Measurements from ENCODE around the gene USO1.
A peak's percentile ranks its signal among the peaks of the same experiment; 100 is the strongest.
"Not testable (repeated sequence)": the region's sequence is repeated elsewhere in the genome, so short reads cannot be mapped to it uniquely, and the experiment has no call there.

The USO1 gene

DNA sequence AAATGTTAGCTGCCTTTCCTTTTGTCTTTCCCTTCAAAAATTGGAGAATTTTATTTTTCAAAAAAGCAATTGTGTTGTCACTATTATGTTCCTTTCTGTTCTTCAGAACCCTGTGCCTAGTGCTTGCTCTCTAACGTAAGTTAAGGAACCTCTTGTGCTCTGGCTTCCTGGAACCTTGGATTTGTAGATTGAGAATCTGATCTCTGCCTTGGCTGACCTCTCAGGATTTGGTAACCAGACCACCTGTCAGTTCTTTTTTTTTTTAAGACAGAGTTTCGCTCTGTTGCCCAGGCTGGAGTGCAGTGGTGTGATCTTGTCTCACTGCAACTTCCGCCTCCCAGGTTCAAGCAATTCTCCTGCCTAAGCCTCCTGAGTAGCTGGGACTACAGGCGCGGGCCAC, 32.3 kb upstream of the USO1 start:
- not testable (repeated sequence) for H3K9me3 ChIP-seq (ENCODE audit: control insufficient read depth, low read length); H3K27ac ChIP-seq (ENCODE audit: low read depth, low read length, severe bottlenecking); H3K4me1 ChIP-seq (ENCODE audit: control insufficient read depth, insufficient read depth, low read length, poor library complexity, severe bottlenecking); H3K4me3 ChIP-seq (ENCODE audit: extremely low read depth, insufficient read depth, low read length, poor library complexity, severe bottlenecking)
- 95 to 98% methylated on average over 5 of the region's 5 CpGs for WGBS, 2 experiments (ENCODE audit: insufficient coverage in 2 of 2)
- peaks cover 29% of the 10 kb centered on the region for H3K36me3 ChIP-seq (ENCODE audit: control insufficient read depth, insufficient read depth, low read length)

DNA sequence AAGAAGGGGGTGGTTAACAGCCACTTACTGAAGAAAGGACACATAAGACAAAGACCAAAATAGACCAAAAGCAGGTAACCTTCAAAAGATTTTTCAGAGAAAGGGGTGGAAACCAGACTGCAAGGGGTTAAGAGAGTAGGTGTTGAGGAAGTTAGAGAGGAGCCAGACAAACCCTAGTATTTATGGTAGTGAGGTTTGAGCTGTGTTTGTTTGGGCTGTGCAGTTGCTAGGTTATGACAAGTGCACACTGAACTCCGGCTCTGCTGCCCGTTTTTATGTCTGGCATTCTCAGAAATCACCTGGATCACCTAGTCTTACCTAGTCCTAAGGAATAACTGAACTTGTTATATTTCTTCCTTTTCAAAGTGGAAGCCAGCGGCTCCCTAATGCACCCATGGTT, 28.3 kb upstream of the USO1 start:
- Histone ChIP-seq H3K9me3 (ENCODE audit: control insufficient read depth, low read length) (no peaks in the 10 kb centered on the region), H3K36me3 (ENCODE audit: control insufficient read depth, insufficient read depth, low read length) (peaks cover 15% of the 10 kb centered on the region), H3K4me1 (ENCODE audit: control insufficient read depth, insufficient read depth, low read length, poor library complexity, severe bottlenecking) (no peaks in the 10 kb centered on the region), H3K27ac (ENCODE audit: low read depth, low read length, severe bottlenecking) (no peak overlapping the region), H3K4me3 (ENCODE audit: extremely low read depth, insufficient read depth, low read length, poor library complexity, severe bottlenecking) (no peak overlapping the region)
- WGBS, 2 experiments (ENCODE audit: insufficient coverage in 2 of 2), result 71 to 75% methylated on average over 1 to 2 of the region's 3 CpGs

DNA sequence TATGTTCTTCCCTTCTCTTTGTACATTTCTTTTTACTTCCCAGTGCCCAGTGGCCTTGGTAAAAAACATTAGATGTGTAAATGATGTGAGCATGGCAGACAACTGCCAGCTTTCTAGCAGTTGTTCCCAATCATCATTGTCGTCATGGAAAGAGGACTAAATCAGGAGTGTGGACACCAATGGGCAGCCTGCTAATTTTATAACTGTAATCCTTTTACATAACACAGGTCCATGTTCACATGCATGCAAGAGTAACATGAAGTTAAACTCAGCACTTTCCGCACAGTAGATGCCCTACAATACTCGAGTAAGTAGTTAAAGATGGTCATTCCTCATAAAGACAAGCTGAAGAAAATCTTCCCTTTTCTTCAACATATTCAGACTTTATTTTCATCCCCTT, 27.8 kb upstream of the USO1 start:
- WGBS, 2 experiments (ENCODE audit: insufficient coverage in 2 of 2), result 88 to 100% methylated on average over 2 to 3 of the region's 3 CpGs
- Histone ChIP-seq H3K4me3 (ENCODE audit: extremely low read depth, insufficient read depth, low read length, poor library complexity, severe bottlenecking) (no peak overlapping the region), H3K27ac (ENCODE audit: low read depth, low read length, severe bottlenecking) (no peak overlapping the region), H3K9me3 (ENCODE audit: control insufficient read depth, low read length) (no peaks in the 10 kb centered on the region), H3K4me1 (ENCODE audit: control insufficient read depth, insufficient read depth, low read length, poor library complexity, severe bottlenecking) (no peaks in the 10 kb centered on the region), H3K36me3 (ENCODE audit: control insufficient read depth, insufficient read depth, low read length) (peaks cover 15% of the 10 kb centered on the region)

DNA sequence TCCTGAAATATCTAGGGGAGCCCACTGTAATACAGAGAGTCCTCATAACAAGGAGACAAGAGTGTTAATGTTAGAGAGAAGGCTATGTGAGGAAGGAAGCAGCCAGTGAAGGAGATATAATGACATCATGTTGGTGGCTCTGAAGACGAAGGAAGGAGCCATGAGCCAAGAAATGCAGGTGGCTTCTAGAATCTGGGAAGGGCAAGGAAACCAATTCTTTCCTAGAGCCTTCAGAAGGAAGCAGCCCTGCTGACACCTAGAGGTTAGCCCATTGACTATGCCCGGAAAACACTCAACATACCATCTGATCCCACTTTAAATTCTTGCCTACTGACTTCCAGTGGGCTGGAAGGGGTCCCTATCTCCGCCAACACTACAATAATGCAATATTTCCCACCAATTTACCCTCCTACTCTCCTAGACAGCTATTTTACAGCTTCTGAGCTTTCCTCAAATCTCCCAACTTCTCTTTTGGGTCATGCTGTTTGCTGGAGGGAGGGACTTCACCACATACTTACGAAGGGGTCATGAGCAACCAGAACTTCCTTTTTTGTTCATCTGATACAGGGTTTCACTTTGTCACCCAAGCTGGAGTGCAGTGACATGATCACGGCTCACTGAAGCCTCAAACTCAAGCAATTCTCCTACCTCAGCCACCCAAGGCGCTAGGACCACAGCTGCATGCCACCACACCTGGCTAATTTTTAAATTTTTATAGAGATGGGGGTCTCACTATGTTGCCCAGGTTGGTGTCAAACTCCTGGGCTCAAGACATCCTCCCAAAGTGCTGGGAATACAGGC, 26.0 kb upstream of the USO1 start:
- Histone ChIP-seq H3K4me1 (ENCODE audit: control insufficient read depth, insufficient read depth, low read length, poor library complexity, severe bottlenecking) (peaks cover 13% of the 10 kb centered on the region), H3K9me3 (ENCODE audit: control insufficient read depth, low read length) (no peaks in the 10 kb centered on the region), H3K4me3 (ENCODE audit: extremely low read depth, insufficient read depth, low read length, poor library complexity, severe bottlenecking) (no peak overlapping the region), H3K36me3 (ENCODE audit: control insufficient read depth, insufficient read depth, low read length) (peaks cover 12% of the 10 kb centered on the region), H3K27ac (ENCODE audit: low read depth, low read length, severe bottlenecking) (no peak overlapping the region)
- WGBS, 2 experiments (ENCODE audit: insufficient coverage in 2 of 2), result 92 to 100% methylated on average over 2 to 4 of the region's 6 CpGs

DNA sequence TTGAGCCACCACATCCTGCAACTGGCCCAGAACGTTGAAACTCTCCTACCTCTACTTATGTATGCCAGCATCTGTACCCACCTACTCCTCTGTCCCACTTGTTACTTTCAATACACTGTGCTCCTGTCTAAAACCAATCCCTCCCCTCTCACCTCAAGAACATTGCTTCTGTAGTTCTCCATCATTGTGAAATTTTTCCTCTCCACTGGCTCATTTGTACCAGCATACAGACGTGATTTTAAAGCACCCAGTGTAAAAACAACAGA, 25.5 kb upstream of the USO1 start:
- 81 to 94% methylated on average over 2 of the region's 2 CpGs for WGBS, 2 experiments (ENCODE audit: insufficient coverage in 2 of 2)
- Histone ChIP-seq H3K27ac (ENCODE audit: low read depth, low read length, severe bottlenecking) (no peak overlapping the region), H3K9me3 (ENCODE audit: control insufficient read depth, low read length) (no peaks in the 10 kb centered on the region), H3K4me1 (ENCODE audit: control insufficient read depth, insufficient read depth, low read length, poor library complexity, severe bottlenecking) (peaks cover 15% of the 10 kb centered on the region), H3K36me3 (ENCODE audit: control insufficient read depth, insufficient read depth, low read length) (peaks cover 10% of the 10 kb centered on the region), H3K4me3 (ENCODE audit: extremely low read depth, insufficient read depth, low read length, poor library complexity, severe bottlenecking) (no peak overlapping the region)

DNA sequence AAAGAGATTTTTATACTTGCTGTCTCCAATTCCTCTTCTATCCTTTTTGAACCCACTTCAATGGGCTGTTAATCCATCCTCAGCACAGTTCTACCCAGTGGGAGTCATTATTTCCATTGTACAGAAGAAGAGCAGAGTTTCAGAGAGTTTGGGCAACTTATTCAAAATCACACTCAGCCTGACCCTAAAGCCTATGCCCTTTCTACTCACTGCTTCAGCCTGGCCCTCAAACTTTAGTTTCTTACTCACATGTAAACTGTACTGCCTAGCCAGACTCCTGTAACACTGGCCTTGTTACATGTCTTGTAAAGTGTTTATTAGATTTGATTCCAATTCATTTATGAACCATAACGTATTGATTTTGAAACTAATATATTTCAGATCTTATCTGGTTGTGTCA, 25.1 kb upstream of the USO1 start:
- no CpG with 5 or more reads among the region's 1 CpG for WGBS, 2 experiments (ENCODE audit: insufficient coverage in 2 of 2)

DNA sequence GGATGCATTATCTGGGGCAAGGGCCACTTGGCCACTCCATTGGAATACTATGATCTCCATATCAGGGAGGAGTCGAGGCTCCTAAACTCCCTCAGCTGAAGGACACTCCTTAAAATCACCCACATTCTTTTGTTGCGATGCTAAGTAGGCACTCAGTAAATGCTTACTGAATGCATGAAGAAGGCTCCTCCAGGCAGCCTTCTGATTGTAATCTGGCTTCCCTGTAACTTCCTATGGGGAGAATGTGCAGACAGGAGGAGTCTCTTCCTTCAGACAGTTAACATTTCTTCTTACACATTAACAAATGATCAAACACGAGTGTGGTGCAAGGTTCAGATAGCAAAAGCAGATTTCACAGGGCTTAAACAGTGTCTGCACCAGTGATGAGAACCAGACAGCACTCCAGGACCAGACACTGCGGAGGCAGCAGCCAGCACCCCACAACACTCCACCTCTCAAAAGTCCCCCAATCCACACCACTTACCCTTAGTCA, 21.4 kb upstream of the USO1 start:
- no peaks in the 10 kb centered on the region for H3K9me3 ChIP-seq (ENCODE audit: control insufficient read depth, low read length)
- H3K27ac ChIP-seq (ENCODE audit: low read depth, low read length, severe bottlenecking), result peak overlapping the region; percentile 74
- no peaks in the 10 kb centered on the region for H3K36me3 ChIP-seq (ENCODE audit: control insufficient read depth, insufficient read depth, low read length)
- peaks cover 15% of the 10 kb centered on the region for H3K4me1 ChIP-seq (ENCODE audit: control insufficient read depth, insufficient read depth, low read length, poor library complexity, severe bottlenecking)
- 60 to 76% methylated on average over 2 to 4 of the region's 4 CpGs for WGBS, 2 experiments (ENCODE audit: insufficient coverage in 2 of 2)
- no peak overlapping the region for H3K4me3 ChIP-seq (ENCODE audit: extremely low read depth, insufficient read depth, low read length, poor library complexity, severe bottlenecking)

More for the DNA sequence above, 25.1 kb upstream of the USO1 start:
- no peak overlapping the region for H3K27ac ChIP-seq (ENCODE audit: low read depth, low read length, severe bottlenecking)
- peaks cover 15% of the 10 kb centered on the region for H3K4me1 ChIP-seq (ENCODE audit: control insufficient read depth, insufficient read depth, low read length, poor library complexity, severe bottlenecking)
- no peak overlapping the region for H3K4me3 ChIP-seq (ENCODE audit: extremely low read depth, insufficient read depth, low read length, poor library complexity, severe bottlenecking)
- no peaks in the 10 kb centered on the region for H3K9me3 ChIP-seq (ENCODE audit: control insufficient read depth, low read length)
- H3K36me3 ChIP-seq (ENCODE audit: control insufficient read depth, insufficient read depth, low read length), result peaks cover 6% of the 10 kb centered on the region

DNA sequence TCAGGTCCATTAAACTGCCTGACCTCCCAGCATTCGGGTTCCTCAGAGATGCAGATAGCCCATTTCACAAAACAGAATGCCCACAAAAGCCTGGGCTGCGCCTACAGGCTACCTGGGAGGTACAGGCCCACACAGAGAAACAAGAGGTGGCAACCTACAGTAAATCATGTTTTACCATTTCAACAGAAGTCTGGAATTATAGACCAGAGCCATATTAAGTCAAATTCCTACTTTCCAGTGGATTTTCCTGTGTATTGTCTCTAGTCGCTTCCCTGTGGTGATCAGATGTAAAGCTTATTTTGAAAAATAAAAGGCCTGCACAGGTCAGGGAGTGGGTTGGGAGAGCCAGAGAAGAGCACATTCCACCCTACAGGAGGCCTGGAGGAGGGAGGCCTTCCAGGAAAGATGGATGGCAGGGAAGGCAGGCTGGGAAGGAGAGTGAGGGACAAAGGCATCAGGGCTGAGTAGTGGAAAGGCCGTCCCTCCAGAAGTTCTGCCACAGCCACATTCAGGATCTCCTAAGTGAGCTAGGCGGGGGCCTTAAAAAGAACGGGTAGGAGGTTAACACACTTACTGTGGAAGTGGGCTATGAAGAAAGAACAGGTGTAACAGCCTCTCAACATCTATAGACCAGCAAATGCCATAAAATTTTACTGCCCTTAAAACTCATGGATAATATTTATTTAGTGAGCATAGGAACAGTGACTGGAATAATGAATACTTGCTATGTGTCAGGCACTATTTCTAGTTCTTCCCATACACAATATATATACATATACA, 19.0 kb upstream of the USO1 start:
- Histone ChIP-seq H3K4me1 (ENCODE audit: control insufficient read depth, insufficient read depth, low read length, poor library complexity, severe bottlenecking) (peaks cover 15% of the 10 kb centered on the region), H3K4me3 (ENCODE audit: extremely low read depth, insufficient read depth, low read length, poor library complexity, severe bottlenecking) (no peak overlapping the region), H3K27ac (ENCODE audit: low read depth, low read length, severe bottlenecking) (peak overlapping the region; percentile 16), H3K9me3 (ENCODE audit: control insufficient read depth, low read length) (no peaks in the 10 kb centered on the region), H3K36me3 (ENCODE audit: control insufficient read depth, insufficient read depth, low read length) (no peaks in the 10 kb centered on the region)
- 77 to 85% methylated on average over 4 of the region's 6 CpGs for WGBS, 2 experiments (ENCODE audit: insufficient coverage in 2 of 2)

DNA sequence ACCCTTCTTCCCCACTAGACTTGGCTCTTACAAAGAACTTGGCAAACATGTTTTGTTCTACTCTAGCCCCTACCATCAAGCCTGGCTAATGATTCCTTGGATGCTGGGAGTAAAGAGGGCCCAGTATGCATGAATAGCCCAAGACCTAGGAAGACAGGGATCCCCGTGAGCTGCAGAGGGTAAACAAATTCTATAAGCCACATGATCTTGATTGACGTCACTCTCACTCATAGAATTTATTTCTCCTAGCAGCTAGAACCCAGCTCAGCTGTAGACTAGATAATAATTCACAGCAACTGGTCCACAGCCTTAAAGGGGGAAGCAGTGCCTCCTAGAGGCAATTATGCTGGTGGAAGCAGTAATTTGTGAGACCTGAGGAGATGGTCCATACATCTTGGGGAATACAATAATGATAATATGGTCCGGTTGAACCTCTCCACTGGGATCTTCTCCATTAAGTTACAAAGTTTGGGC, 16.1 kb upstream of the USO1 start:
- no peaks in the 10 kb centered on the region for H3K9me3 ChIP-seq (ENCODE audit: control insufficient read depth, low read length)
- WGBS, 2 experiments (ENCODE audit: insufficient coverage in 2 of 2), result 67 to 71% methylated on average over 1 to 2 of the region's 3 CpGs
- H3K36me3 ChIP-seq (ENCODE audit: control insufficient read depth, insufficient read depth, low read length), result no peaks in the 10 kb centered on the region
- no peak overlapping the region for H3K27ac ChIP-seq (ENCODE audit: low read depth, low read length, severe bottlenecking)
- peaks cover 3% of the 10 kb centered on the region for H3K4me1 ChIP-seq (ENCODE audit: control insufficient read depth, insufficient read depth, low read length, poor library complexity, severe bottlenecking)
- H3K4me3 ChIP-seq (ENCODE audit: extremely low read depth, insufficient read depth, low read length, poor library complexity, severe bottlenecking), result no peak overlapping the region

DNA sequence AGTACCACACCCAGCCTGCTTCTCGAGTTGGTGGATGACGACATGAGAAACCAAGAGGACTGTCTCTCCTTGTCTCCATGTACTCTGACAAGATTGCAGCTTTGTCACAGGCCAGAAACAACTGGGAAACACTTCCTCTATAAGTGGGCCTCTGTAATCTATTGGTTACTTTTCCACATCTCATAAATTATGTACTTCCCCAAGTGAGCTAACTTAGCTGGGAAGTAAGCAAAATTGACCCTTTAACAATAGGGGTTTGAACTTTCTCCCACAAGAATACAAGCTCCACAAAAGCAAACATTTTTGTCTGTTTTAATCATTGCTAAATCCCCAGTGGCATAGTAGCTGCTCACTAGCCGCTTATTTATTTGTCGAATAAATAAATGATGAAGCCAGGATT, 14.1 kb upstream of the USO1 start:
- 83% methylated on average over 1 of the region's 4 CpGs; no CpG with 5 or more reads in 1 of the 2 experiments for WGBS, 2 experiments (ENCODE audit: insufficient coverage in 2 of 2)
- Histone ChIP-seq H3K4me3 (ENCODE audit: extremely low read depth, insufficient read depth, low read length, poor library complexity, severe bottlenecking) (no peak overlapping the region), H3K27ac (ENCODE audit: low read depth, low read length, severe bottlenecking) (no peak overlapping the region), H3K9me3 (ENCODE audit: control insufficient read depth, low read length) (no peaks in the 10 kb centered on the region), H3K36me3 (ENCODE audit: control insufficient read depth, insufficient read depth, low read length) (no peaks in the 10 kb centered on the region), H3K4me1 (ENCODE audit: control insufficient read depth, insufficient read depth, low read length, poor library complexity, severe bottlenecking) (peaks cover 3% of the 10 kb centered on the region)

DNA sequence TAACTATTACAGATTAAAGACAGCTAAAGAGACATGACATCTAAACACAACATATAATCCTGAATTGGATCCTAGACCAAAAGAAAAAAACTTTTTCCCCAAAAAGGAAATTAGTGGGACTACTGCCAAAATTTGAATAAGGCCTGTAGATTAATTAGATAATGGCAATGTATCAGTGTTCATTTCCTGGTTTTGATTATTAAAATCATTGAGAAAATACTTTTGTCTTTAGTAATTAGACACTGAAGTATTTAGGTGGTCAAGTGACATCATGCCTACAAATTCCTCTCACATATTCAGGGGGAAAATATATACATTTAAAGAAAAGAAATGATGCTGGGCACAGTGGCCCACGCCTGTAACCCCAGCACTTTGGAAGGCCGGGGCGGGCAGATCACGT, 10.4 kb upstream of the USO1 start:
- H3K9me3 ChIP-seq (ENCODE audit: control insufficient read depth, low read length), result no peaks in the 10 kb centered on the region
- WGBS, 2 experiments (ENCODE audit: insufficient coverage in 2 of 2), result 100% methylated on average over 1 of the region's 4 CpGs; no CpG with 5 or more reads in 1 of the 2 experiments
- no peak overlapping the region for H3K4me3 ChIP-seq (ENCODE audit: extremely low read depth, insufficient read depth, low read length, poor library complexity, severe bottlenecking)

More for the DNA sequence above, 10.4 kb upstream of the USO1 start:
- Histone ChIP-seq H3K4me1 (ENCODE audit: control insufficient read depth, insufficient read depth, low read length, poor library complexity, severe bottlenecking) (peaks cover 16% of the 10 kb centered on the region), H3K27ac (ENCODE audit: low read depth, low read length, severe bottlenecking) (no peak overlapping the region), H3K36me3 (ENCODE audit: control insufficient read depth, insufficient read depth, low read length) (peaks cover 5% of the 10 kb centered on the region)

All from mesodermal cell (in vitro differentiated cells).